ENCODE results near the gene TRAF3IP1.
"Not testable (repeated sequence)": the region's sequence is repeated elsewhere in the genome, so short reads cannot be mapped to it uniquely, and the experiment has no call there.

TRAF3IP1 gene

DNA sequence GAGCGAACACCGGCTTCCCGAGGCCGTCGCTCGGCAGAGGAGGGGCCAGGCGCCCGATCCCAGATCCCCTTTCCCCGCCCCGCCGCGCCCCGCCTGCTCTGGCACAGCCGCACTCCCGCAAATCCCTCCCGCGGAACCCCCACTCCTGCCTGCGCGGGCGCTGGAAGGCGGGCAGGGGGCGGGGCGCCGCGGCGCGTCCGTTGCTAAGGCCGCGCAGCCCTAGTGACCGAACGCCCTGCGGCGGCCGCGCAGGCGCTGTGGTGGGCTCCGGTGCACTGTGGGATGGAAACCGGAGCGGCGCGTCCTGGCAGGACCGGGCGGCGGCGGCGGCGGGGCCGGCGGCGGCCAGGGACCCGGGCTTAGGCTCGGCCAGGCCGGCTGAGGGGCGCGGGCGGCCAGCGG lies at the start of gene TRAF3IP1:
TRAF3IP1 (plus strand) TSS at position 273 of the 402 bp plus-strand sequence. CDS start 145 bp downstream, outside the sequence.
- DNase-seq: peak; percentile 91 to 97 (median 95)

GRCh38 chr2:238270606-238271005 lies 49.7 kb upstream of the TRAF3IP1 start:
- no peak for DNase-seq

DNA sequence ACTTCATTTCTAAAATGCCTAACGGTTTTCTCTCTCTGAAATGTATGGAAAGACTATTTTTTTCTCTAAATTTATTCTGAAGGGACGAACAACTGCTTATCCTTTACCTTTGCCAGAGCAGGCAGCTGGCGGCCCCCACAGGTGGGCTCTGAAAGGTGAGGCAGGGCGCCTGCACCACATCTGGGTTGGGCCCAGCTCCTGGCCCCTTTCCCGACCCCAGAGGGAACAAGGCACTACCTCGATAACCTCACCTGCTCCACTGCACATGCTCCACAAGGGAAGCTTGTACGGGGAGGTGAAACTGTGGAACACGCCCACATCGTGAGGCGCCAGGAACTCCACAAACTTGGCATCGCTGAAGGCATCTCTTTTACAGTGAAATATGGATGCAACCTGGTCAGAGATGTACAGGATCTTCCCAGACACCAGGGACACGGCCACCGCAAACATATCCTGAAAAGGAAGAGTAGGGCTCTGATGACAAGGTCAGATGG lies 49.2 kb upstream of the TRAF3IP1 start:
- no peak for DNase-seq

DNA sequence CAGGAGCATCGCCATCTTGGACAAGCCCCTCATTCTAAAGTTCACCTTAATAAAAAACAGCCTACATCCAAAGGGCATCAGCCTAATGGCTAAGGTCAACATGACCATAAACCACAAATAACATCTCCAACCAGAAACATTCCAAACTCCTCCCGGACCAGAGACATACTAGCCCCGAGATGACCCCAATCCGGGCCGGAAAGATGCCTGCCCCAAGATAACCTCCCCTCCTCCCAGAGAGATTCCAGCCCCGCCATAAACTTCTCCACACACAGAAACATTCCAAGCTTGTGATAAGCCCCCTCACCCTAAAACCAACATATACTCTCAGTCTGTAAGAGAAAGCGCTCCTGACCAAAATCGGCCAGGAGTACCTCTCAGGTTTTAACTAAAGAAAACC lies 48.6 kb upstream of the TRAF3IP1 start:
- not testable (repeated sequence) for DNase-seq

DNA sequence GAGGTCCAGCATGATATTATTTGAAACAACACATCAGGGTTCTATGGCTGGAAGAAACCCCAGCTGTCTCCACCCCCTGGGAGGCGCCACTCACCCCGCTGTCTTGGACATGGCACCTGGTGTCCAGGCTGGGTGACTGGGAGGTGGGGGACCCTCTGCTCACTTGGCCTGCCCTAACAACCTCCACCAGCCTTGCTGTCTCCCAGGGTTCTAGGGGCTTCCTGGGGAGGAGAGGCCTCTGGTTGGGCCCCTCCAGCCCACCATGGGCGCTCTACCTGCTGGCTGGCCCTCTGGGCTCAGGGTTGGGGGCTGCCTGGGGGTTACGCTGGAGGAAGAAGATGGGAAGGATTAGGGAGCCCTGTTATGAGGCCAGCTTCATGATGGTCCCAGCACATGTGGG lies 48.2 kb upstream of the TRAF3IP1 start:
- no peak for DNase-seq

DNA sequence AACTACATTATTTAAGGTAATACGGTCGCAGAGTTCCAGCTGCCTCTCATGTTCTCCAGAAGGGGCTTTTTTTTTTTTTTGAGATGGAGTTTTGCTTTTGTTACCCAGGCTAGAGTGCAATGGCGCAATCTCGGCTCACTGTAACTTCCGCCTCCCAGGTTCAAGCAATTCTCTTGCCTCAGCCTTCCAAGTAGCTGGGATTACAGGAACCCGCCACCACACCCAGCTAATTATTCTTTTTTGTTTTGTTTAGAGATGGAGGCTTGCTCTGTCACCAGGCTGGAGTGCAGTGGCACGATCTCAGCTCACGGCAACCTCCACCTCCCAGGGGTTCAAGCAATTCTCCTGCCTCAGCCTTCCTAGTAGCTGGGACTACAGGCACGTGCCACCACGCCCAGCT lies 46.9 kb upstream of the TRAF3IP1 start:
- peak; percentile 11 to 30 (median 14) for DNase-seq

DNA sequence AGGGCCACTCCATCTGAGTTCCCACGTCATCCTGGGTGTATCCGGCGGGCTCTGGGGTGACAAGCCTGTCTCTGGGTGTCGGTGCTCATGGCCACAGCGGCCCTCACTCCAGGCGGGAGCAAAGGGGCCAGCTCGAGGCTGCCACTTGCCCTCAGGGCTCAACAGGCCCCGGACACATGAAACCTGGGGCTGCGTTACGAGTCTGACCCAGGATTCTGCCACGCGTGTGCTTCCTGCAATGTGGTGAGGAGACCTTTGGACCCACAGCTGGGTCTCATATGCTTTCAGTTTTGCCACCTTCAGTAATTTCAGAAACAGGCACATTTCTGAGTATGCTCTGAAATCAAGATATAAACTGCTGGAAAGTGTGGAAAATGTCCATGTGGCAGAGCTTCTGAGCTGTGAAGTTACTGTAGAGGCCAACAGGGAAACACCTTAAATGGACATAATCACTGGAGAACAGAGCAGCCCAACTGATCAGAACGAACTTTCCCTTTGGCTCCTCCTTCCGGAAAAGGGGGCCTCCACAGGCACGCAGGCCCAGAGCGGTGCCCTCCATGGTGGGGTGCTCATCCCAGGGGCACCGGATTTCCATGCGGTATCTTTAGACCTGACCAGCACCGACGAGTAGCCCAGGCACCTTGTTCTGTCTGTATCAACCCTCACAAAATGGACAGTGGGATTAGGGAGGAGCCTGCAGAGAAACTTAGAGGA lies 46.0 kb upstream of the TRAF3IP1 start:
- DNase-seq: no peak

DNA sequence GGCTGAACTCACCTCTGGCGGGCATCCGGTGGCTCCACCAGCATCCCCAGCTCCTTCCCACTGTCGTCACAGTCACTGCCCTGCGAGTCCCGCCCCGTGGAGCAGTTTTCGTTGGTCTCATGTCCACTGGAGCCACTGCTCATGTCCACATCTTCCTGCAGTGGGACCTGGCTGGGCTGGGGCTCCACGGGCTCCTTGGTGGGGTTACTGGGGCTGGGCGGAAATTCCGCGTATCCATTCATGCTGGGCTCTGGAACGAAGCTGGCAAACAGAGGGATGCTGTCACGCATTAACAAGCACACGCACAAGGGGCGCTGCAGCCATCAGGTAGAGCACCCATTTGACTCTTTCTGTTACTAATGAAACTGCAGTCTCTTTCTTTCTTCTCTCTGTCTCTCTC lies 42.6 kb upstream of the TRAF3IP1 start:
- DNase-seq: no peak

- no peak for DNase-seq
Observed at GRCh38 chr2:238278626-238279323, 41.5 kb upstream of the TRAF3IP1 start.

- DNase-seq: no peak
Observed at GRCh38 chr2:238279324-238279682, 41.0 kb upstream of the TRAF3IP1 start.

DNA sequence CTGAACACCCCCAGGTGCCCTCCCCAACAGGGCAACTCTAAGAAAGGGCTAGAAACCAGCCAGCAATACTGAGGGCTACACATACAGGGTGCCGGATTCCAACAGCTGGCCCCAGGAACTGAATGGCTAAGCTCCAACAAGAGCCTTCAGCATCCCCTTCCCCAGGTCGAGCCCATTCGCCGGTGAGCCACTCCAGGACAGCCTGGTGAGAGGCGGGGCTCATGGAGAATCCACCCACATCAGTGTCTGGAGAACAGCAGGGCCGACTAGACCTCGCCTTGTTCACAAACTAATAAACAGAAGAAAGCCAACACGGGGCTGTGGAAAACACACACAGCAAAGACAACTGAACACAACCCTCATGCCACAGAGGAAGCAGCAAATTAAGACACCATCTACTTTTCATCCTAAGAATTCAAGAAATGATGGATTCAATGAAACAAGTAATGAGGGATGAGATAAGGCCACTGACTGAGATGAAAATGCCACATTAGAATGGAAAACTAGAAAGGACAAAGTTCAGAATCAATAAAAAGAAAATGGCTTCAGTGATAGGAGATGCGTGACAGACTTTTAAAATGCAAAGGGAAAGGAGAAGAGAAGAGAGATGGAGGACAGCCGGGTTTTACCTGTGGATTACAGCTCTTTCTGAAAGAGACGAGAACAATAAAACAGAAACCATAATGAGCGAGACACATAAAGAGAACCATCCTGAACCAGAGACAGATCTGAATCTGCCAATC lies 40.1 kb upstream of the TRAF3IP1 start:
- no peak for DNase-seq

DNA sequence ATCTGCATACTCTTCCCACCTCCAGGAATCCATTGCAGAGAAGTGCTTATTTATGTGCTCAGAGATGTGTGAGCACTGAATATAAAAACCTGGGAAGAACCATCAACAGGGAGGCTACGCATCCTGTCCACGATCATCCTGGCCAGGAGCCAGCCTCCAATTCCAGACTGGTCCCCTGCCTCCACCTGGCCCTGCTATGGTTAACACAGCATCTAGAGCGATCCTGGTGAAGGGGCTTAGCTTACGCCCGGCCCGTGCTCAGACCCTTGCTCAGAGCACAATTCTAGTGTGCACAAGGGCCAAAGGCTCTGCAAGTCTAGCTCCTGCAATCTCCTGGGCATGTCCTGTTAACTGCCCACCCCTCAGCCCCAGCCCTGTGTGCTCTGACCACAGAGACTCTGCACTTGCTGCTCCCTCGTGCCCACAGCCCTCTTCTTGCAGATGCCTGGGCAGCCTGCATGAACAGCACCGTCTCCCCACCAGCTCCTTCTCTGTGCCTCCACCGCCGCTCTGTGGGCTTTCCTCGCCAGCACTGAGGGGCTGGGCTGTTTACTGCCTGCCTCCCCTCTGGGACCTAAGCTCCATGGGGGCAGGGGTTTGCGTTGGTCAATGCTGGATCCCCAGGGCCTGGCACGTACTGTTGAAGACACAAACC lies 38.4 kb upstream of the TRAF3IP1 start:
- no peak for DNase-seq

- DNase-seq: no peak
Observed at GRCh38 chr2:238282861-238283738, 37.2 kb upstream of the TRAF3IP1 start.

GRCh38 chr2:238284802-238285515 lies 35.4 kb upstream of the TRAF3IP1 start:
- no peak for DNase-seq

DNA sequence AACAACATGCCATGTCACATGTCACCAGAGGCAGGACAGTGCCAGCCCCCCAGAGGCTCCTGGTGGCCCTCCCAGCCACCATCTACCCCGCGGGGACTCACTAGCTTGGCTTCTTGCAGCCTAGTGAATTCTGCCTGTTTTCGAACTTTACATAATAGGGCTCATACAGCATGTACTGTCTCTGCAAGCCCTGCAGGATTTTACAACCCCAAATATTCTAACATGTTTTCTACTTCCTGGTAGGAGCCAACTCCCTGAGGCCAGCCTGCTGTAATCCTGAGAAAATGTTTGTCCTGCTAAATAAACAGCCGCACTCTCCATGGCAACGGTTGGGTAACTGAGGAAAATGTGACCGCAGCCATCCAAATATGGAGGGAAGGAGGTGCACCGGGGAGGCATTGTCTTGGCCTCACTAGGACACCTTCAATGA lies 34.6 kb upstream of the TRAF3IP1 start:
- no peak for DNase-seq

- DNase-seq: no peak
Observed at GRCh38 chr2:238286095-238286494, 34.2 kb upstream of the TRAF3IP1 start.

DNA sequence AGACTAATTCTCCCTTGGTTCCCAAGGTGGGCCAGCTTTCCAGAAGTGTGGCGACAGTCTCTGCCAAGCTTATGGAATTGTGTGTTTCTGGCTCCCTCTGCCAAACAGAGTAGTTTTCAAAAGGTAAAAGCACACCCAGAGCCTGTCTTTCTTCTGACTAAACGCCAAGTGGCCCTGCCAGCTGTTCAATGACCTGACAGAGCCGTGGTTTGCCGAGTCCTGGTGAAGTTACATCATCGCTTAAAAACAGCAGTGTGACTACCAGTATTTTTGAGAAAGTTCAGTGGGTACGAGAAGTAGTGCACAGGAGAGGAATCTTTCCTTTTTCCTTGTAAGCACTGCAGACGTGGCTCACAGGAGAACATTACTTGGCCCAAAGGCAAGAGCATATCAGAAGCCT lies 33.8 kb upstream of the TRAF3IP1 start:
- peak; percentile 18 to 26 (median 22) for DNase-seq

GRCh38 chr2:238286987-238287736 lies 33.2 kb upstream of the TRAF3IP1 start:
- peak; percentile 26 to 27 (median 26) for DNase-seq

GRCh38 chr2:238287737-238288649 lies 32.3 kb upstream of the TRAF3IP1 start, which contains the start of gene PER2:
Gene PER2 (minus strand): TSS chr2:238288610. CDS start chr2:238277936, 10,674 bp downstream.
- peak; percentile 85 to 88 (median 87) for DNase-seq

Measured in suppressor macrophage treated with lipopolysaccharide for 1 hour (primary cell).